BLaER1 (cell line): Measurements from ENCODE around the gene IRAK2.

Source experiments
- H3K27ac ChIP-seq: shearing (Covaris generic); formaldehyde crosslinking; 2 replicates; pipeline ENCODE4 v1.8.1; 2022
- H3K27me3 ChIP-seq: shearing (Covaris generic); formaldehyde crosslinking; 2 replicates; pipeline ENCODE4 v1.8.1; 2022
- H3K36me3 ChIP-seq: shearing (Covaris generic); formaldehyde crosslinking; 2 replicates; pipeline ENCODE4 v1.8.1; 2022
- H3K4me1 ChIP-seq: shearing (Covaris generic); formaldehyde crosslinking; 2 replicates; pipeline ENCODE4 v1.8.1; 2022
- H3K4me2 ChIP-seq: shearing (Covaris generic); formaldehyde crosslinking; 2 replicates; pipeline ENCODE4 v1.8.1; 2022
- H3K4me3 ChIP-seq: shearing (Covaris generic); formaldehyde crosslinking; 2 replicates; pipeline ENCODE4 v1.8.1; 2022
- H3K9ac ChIP-seq: shearing (Covaris generic); formaldehyde crosslinking; 2 replicates; pipeline ENCODE4 v1.8.1; 2022
- H3K9me3 ChIP-seq: shearing (Covaris generic); formaldehyde crosslinking; 2 replicates; pipeline ENCODE4 v1.8.1; 2022
- H4K20me1 ChIP-seq: shearing (Covaris generic); formaldehyde crosslinking; 2 replicates; pipeline ENCODE4 v1.8.1; 2022
- Cebpa-rat ChIP-seq: shearing (Covaris generic); IDR thresholded peaks from 2 replicates; pipeline ENCODE4 v1.8.1; 2022

IRAK2 gene

GRCh38 chr3:10285272-10286132 lies 120.8 kb downstream of the IRAK2 start:
- H3K4me2 ChIP-seq = peak overlapping the region; percentile 81
- H3K9me3 ChIP-seq = no peaks in the 10 kb centered on the region
- peaks cover 100% of the 10 kb centered on the region for H3K4me1 ChIP-seq
- H3K27me3 ChIP-seq = no peaks in the 10 kb centered on the region
- no peak for TF ChIP-seq Cebpa-rat
- no peaks in the 10 kb centered on the region for H4K20me1 ChIP-seq
- H3K27ac ChIP-seq = peak overlapping the region; percentile 78
- no peak overlapping the region for H3K4me3 ChIP-seq
- peaks cover 66% of the 10 kb centered on the region for H3K36me3 ChIP-seq
- peak overlapping the region; percentile 34; the same call in 1 of the 2 replicates for H3K9ac ChIP-seq

DNA sequence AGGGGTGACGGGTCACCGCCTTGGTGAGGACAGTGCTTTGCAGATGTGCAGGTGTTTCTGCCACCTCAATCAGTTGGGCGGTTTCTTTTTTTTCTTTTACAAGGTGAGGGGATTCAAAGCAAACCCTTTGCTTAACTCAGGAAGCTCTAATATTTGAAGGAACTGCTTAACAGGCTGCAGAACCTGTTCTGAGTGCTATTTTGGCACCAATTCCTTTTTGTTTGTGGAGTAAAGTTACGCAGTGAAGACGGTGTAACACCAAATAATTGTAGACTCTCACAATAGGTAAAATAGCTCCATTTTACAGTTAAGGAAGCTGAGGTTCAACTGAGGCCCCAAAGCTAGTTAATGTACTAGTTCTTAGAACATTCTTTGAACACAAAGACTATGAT lies 121.4 kb downstream of the IRAK2 start:
- H3K27me3 ChIP-seq = no peaks in the 10 kb centered on the region

DNA sequence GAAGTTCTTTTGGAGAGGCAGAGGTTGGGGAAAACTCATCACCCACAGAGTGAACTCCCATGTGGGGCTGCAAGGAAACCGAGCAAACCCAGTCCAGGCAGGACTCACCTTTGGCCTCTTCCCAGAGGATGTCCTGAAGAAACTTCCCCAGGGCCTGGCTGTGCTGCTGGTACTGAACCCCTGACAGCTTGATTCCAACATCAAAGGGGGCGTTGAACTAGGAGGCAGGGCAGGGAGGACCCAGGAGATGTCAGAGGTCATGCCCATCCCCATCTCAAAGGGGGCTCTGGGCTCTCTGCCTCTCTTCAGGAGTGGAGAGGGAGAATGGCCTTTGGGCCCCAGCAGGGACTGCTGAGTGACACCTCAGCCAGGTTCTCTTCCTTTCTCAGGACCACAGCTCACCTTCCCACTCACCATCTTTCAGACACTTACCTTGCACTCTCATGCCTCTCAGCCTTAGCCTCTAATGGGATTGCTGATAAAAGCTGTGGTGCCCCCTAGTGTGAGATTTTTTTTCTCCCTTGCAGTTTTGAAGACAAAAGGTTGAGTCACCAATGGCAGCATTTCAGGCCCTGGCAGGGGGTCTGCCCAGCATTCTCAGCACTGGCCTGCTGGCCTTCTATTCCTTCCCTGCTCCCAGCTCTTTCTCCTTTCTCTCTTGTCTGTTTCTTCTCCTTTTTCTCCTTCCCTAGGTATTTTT lies 122.0 kb downstream of the IRAK2 start:
- H3K4me2 ChIP-seq = peak overlapping the region; percentile 81; the same call in 1 of the 2 replicates
- TF ChIP-seq Cebpa-rat = no peak
- H3K27ac ChIP-seq = peak overlapping the region; percentile 43; the same call in 1 of the 2 replicates
- H3K4me3 ChIP-seq = no peak overlapping the region
- H3K36me3 ChIP-seq = peaks cover 58% of the 10 kb centered on the region
- H3K27me3 ChIP-seq = no peaks in the 10 kb centered on the region
- no peaks in the 10 kb centered on the region for H4K20me1 ChIP-seq
- H3K9ac ChIP-seq = no peak overlapping the region
- peaks cover 100% of the 10 kb centered on the region for H3K4me1 ChIP-seq
- H3K9me3 ChIP-seq = no peaks in the 10 kb centered on the region

More for the DNA sequence above, 121.4 kb downstream of the IRAK2 start:
- Histone ChIP-seq H3K9me3 (no peaks in the 10 kb centered on the region), H3K4me2 (peak overlapping the region; percentile 81), H4K20me1 (no peaks in the 10 kb centered on the region), H3K9ac (no peak overlapping the region), H3K27ac (peak overlapping the region; percentile 43), H3K4me3 (no peak overlapping the region), H3K36me3 (peaks cover 60% of the 10 kb centered on the region), H3K4me1 (peaks cover 100% of the 10 kb centered on the region)
- no peak for TF ChIP-seq Cebpa-rat

DNA sequence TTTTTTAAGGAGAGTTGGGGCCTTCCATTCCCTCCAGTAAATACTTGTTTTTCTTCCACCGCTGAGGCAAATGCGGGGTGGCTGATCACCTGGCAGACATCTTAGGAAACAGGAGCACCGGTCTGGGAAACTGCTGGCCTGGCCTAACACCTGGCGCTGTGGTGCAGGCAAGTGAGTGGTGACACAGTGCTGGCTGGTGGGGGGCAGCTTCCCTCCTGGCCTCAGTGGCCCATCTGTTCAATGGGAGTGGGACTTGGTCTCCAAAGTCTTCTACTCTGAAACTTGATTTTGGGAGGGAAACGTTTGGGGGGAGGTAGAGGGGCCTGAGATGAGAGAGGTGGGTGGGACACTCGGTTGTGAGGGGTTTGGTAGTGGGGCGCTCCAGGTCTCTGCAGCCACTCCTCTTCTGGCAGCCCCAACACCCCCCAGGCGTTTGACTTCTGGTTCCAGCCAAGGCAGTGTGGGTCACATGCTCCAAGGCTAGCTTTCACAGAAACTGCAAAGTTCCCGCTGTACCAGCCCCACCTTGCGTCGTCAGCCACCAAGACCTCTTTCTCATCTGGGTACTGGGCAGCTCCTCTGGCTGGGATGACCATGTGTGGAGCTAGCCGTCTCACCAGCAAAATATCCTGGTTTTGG lies 123.3 kb downstream of the IRAK2 start:
- Histone ChIP-seq H3K4me3 (no peak overlapping the region), H3K9ac (no peak overlapping the region), H3K4me1 (peaks cover 100% of the 10 kb centered on the region), H3K4me2 (peak overlapping the region; percentile 92), H3K36me3 (peaks cover 54% of the 10 kb centered on the region), H3K27me3 (no peaks in the 10 kb centered on the region), H4K20me1 (no peaks in the 10 kb centered on the region), H3K9me3 (no peaks in the 10 kb centered on the region), H3K27ac (peak overlapping the region; percentile 76; the same call in 1 of the 2 replicates)
- TF ChIP-seq Cebpa-rat = no peak

DNA sequence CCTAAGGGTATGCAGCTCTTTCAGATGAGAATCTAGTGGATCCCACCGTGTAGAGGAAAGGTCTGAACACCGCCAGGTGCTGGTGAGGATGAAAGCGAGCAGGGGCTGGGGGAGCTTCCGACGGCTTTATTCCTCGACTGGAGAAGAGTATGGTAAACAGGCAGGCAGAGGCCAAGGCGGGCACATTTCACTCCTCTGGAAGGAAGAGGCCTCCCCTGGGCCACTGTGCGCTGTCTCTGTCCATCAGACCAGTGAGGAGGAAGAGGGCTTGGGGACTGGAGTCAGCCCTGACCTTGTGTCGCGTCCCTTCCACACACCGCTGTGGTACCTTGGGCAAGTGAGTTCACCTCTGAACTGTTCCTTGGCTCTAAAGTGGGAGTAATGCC lies 123.8 kb downstream of the IRAK2 start:
- Histone ChIP-seq H3K4me3 (no peak overlapping the region), H3K9ac (0 out of 2 replicates have a peak overlapping the region, but pooled peaks have one; percentile 57), H3K4me2 (peak overlapping the region; percentile 92), H3K9me3 (no peaks in the 10 kb centered on the region), H3K4me1 (peaks cover 100% of the 10 kb centered on the region), H3K27ac (peak overlapping the region; percentile 76; the same call in 1 of the 2 replicates), H3K36me3 (peaks cover 49% of the 10 kb centered on the region), H3K27me3 (no peaks in the 10 kb centered on the region), H4K20me1 (no peaks in the 10 kb centered on the region)
- TF ChIP-seq Cebpa-rat = no peak

DNA sequence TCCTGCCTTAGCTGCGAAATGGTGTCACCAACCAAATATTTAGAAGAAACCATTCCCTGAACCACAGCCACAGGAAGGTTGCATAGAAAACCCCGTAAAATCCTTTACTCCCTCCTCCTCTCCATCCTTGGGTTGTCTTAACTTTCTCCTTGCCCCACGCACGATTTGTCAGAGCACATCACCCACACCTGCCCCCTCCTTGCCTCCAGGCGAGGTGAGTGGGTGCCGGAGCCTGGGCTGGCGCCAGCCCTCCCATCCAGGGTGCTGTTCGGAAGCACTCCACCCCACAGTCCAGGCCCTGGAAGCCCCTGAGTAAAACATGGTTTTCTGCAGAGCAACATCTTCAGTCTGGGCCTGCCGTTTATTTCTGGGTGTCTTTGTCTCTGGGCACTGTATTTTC lies 124.4 kb downstream of the IRAK2 start:
- H3K4me2 ChIP-seq = peak overlapping the region; percentile 92
- no peaks in the 10 kb centered on the region for H4K20me1 ChIP-seq
- no peak for TF ChIP-seq Cebpa-rat
- no peaks in the 10 kb centered on the region for H3K27me3 ChIP-seq
- H3K9me3 ChIP-seq = no peaks in the 10 kb centered on the region
- peak overlapping the region; percentile 76 for H3K27ac ChIP-seq
- no peak overlapping the region for H3K4me3 ChIP-seq
- peaks cover 100% of the 10 kb centered on the region for H3K4me1 ChIP-seq
- peak overlapping the region; percentile 57 for H3K9ac ChIP-seq
- peaks cover 45% of the 10 kb centered on the region for H3K36me3 ChIP-seq

GRCh38 chr3:10289787-10290355 lies 125.2 kb downstream of the IRAK2 start:
- Histone ChIP-seq H3K27me3 (no peaks in the 10 kb centered on the region), H3K9ac (peak overlapping the region; percentile 36; the same call in 1 of the 2 replicates), H3K4me1 (peaks cover 100% of the 10 kb centered on the region), H3K4me3 (no peak overlapping the region; the same call in 1 of the 2 replicates), H3K27ac (peak overlapping the region; percentile 76), H3K4me2 (peak overlapping the region; percentile 92), H3K36me3 (peaks cover 45% of the 10 kb centered on the region), H3K9me3 (no peaks in the 10 kb centered on the region), H4K20me1 (no peaks in the 10 kb centered on the region)
- TF ChIP-seq Cebpa-rat = no peak

DNA sequence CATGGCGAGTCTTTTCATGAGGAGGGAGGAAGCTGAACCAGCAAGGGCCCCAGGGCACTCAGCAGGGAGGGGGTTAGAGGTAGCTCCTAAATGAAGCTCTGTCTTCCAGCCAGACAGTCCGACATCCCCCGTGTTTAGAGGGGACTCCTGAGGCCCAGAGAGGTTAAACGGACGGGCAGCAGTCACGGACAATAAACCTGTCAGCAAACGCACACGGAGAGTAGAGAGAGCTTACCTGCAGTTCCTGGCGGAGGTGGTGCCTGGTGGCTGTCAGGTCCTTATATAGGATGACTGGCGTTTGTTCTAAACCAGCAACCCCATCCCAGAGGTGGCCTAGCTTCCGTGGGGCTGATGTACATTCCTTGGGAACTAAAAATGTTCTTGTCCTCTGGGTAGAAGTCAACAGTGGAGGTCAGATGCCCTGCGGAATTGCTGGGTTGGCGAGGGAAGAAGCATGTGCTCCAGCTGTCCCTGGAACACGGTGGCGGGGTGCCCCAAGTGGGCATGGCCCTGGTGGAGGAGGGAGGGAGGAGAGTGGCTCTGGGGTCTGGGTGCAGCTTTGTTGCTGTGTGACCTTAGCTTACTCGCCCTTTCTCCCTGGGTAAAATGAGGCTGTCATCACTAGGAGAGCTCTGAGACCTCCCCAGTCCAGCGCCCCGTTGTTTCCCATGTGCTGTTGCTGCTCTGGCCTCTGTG lies 125.9 kb downstream of the IRAK2 start:
- Histone ChIP-seq H3K4me3 (no peak overlapping the region), H3K27me3 (no peaks in the 10 kb centered on the region), H3K36me3 (peaks cover 51% of the 10 kb centered on the region), H3K4me2 (peak overlapping the region; percentile 92), H3K27ac (peak overlapping the region; percentile 76), H3K4me1 (peaks cover 97% of the 10 kb centered on the region), H3K9ac (peak overlapping the region; percentile 36; the same call in 1 of the 2 replicates), H4K20me1 (no peaks in the 10 kb centered on the region), H3K9me3 (no peaks in the 10 kb centered on the region)
- no peak for TF ChIP-seq Cebpa-rat

GRCh38 chr3:10291641-10292040 lies 126.9 kb downstream of the IRAK2 start:
- no peak for TF ChIP-seq Cebpa-rat
- Histone ChIP-seq H3K4me2 (peak overlapping the region; percentile 92), H3K27me3 (no peaks in the 10 kb centered on the region), H3K27ac (peak overlapping the region; percentile 76), H4K20me1 (no peaks in the 10 kb centered on the region), H3K4me3 (no peak overlapping the region), H3K9ac (peak overlapping the region; percentile 32; the same call in 1 of the 2 replicates), H3K36me3 (peaks cover 53% of the 10 kb centered on the region), H3K4me1 (peaks cover 87% of the 10 kb centered on the region), H3K9me3 (peaks cover 4% of the 10 kb centered on the region)
